Stimulated activated CD4-positive, alpha-beta T cell treated with anti-CD3 and anti-CD28 coated beads, Interleukin-1b, Interleukin-23, amount 100 ng/mL, for 1 hour (primary cell): Measurements from ENCODE around the gene SLC30A5.
"Not testable (repeated sequence)": the region's sequence is repeated elsewhere in the genome, so short reads cannot be mapped to it uniquely, and the experiment has no call there.

ENCODE experiments used
- DNase-seq, 2 donors: peaks; one replicate each; pipeline ENCODE4 v3.0.0-alpha.2; 2020; ENCODE audit warnings: low read depth in 2 of 2

Gene SLC30A5

GRCh38 chr5:69105996-69106906 is 12.4 kb downstream of the SLC30A5 start:
- DNase-seq = no peak

- DNase-seq = not testable (repeated sequence)
Observed at GRCh38 chr5:69108367-69108766, 14.6 kb downstream of the SLC30A5 start.

GRCh38 chr5:69113851-69114250 is 20.0 kb downstream of the SLC30A5 start:
- no peak for DNase-seq

GRCh38 chr5:69115526-69115925 is 21.7 kb downstream of the SLC30A5 start:
- DNase-seq = no peak

DNA sequence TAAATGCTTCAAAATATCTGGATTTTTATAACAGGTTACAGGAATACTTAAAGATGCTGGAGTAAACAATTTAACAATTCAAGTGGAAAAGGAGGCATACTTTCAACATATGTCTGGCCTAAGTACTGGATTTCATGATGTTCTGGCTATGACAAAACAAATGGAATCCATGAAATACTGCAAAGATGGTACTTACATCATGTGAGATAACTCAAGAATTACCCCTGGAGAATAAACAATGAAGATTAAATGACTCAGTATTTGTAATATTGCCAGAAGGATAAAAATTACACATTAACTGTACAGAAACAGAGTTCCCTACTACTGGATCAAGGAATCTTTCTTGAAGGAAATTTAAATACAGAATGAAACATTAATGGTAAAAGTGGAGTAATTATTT is 35.6 kb downstream of the SLC30A5 start:
- no peak for DNase-seq

DNA sequence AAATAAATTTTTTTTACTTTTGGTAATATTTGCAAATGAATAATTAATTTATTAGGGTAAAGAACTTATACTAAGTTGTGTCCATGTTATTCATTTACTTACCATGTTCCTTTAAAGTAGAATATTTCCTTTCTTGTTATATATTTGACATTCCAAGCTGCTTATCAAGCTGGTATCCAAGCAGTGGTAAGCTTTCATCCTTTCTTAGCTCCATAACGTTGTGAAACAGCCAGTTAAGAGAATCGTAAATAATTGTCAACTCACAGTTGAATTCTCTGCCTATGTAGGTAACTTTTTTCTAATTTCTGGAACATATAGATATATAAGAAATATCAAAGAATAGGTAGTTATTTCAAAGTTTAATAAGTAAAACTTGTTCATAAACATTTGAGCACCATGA is 36.4 kb downstream of the SLC30A5 start:
- DNase-seq = no peak

DNA sequence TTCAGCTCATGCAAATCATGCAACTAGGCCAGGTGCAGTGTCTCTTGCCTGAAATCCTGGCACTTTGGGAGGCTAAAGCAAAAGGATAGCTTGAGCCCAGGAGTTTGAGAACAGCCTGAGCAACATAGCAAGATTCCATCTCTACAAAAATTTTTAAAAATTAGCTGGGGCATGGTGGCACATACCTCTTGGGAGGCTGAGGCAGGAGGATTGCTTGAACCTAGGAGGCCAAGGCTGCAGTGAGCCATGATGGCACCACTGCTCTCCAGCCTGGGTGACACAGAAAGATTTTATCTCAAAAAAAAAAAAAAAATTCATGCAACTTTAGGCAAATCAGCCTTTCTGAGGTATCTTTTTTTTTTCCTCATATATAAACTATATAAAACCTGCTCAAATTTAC is 37.5 kb downstream of the SLC30A5 start:
- DNase-seq = no peak

GRCh38 chr5:69134126-69134525 is 40.3 kb downstream of the SLC30A5 start:
- DNase-seq = no peak

- DNase-seq = no peak
Observed at GRCh38 chr5:69136293-69136692, 42.5 kb downstream of the SLC30A5 start.

DNA sequence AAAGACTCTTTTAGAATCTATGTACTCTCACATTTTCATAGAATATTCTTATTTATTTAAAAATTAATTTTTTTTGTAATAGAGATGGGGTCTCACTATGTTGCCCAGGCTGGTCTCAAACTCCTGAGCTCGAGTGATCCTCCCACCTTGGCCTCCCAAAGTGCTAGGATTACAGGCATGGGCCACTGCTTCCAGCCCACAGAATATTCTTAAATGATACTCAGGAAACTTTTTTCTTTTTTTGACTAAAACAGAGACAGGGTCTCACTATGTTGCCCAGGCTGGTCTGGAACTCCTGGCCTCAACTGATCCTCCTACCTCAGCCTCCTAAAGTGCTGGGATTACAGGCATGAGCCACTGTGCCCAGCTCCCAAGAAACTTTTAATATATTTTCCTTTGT is 43.4 kb downstream of the SLC30A5 start:
- not testable (repeated sequence) for DNase-seq

GRCh38 chr5:69137807-69138206 is 44.0 kb downstream of the SLC30A5 start:
- DNase-seq = no peak

DNA sequence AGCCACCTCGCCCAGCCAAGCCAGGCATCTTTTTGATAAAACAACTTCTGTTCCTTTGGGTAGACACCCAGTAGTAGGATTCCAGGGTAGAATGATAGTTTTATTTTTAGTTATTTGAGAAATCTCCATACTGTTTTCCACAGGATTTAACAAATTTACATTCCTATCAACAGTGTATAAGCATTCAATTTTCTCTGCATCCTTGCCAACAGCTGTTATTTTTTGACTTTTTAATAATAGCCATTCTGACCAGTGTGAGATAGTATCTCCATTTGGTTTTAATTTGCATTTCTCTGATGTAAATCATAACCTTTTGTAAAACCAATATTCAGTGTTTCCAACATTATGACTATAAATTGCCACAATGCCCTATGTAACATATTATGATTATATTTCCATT is 45.0 kb downstream of the SLC30A5 start:
- no peak for DNase-seq

DNA sequence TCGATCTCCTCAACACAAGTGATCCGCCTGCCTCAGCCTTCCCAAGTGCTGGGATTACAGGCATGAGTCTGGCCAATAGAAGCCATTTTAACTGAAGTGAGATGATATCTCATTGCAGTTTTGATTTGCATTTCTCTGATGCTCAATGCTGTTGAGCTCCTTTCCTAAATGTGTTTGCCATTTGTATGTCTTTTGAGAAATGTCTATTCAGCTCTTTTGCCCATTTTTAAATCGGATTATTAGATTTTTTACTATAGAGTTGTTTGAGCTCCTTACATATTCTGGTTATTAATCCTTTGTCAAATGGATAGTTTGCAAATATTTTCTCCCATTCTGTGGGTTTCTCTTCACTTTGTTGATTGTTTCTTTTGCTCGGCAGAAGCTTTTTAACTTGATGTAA is 46.4 kb downstream of the SLC30A5 start:
- DNase-seq = not testable (repeated sequence)

DNA sequence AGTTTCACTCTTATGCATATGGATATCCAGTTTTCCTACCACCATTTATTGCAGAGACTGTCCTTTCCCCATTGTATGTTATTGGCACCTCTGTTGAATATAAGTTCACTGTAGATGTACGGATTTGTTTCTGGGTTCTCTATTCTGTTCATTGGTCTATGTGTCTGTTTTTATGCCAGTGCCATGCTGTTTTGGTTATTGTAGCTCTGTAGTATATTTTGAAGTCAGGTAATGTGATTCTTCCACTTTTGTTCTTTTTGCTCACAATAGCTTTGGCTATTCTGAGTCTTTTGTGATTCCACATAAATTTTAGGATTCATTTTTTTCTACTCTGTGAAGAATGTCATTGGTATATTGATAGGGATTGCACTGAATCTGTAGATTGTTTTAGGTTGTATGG is 47.0 kb downstream of the SLC30A5 start:
- no peak for DNase-seq

- DNase-seq = not testable (repeated sequence)
Observed at GRCh38 chr5:69148576-69148975, 54.8 kb downstream of the SLC30A5 start.

DNA sequence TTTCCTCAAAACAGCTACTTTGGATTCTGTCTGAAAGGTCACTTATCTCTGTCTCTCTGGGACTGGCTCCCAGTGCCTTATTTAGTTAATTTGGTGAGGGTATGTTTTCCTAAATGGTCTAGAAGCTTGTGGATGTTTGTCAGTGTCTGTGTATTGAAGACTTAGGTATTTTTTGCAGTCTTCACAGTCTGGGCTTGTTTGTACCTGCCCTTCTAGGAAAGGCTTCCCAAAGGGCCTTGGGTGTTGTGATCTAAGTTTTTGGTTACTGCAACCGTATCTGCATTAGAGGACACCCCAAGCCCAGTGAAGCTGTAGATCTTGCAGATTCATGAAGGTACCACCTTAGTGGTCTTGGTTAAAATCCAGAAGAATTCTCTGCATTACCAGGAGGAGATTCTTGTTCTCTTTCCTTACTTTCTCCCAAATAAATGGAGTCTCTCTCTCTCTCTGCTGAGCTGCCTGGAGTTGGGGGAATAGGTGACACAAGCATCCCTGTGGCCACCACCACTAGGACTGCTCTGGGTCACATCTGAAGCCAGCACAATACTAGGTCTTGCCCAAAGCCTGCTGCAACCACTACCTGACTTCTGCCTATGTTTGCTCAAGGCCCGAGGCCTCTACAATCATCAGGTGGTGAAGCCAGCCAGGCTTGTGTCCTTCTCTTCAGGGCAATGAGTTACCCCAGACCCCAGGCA is 55.3 kb downstream of the SLC30A5 start:
- no peak for DNase-seq

GRCh38 chr5:69149676-69150010 is 55.8 kb downstream of the SLC30A5 start:
- no peak for DNase-seq

DNA sequence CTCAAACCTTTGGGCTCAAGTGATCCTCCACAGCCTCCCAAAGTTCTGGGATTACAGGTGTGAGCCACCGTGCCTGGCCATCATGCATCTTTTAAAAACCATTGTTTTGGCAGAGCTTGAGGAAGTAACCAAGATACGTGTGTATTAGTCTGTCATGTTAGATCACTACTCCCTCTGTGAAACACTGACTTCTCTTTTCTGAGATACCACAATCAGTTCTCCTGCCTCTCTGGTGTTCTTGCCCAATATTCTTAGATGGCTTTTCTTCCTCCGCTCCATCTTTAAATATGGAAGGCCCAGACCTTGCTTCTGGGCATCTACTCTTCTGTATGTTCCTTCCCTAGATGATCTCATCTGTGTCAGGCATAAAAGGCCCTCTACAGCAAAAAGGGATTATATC is 58.9 kb downstream of the SLC30A5 start:
- DNase-seq = no peak

GRCh38 chr5:69156456-69156855 is 62.6 kb downstream of the SLC30A5 start:
- no peak for DNase-seq

- DNase-seq = no peak
Observed at GRCh38 chr5:69158039-69158438, 64.2 kb downstream of the SLC30A5 start.

- DNase-seq = no peak
Observed at GRCh38 chr5:69160651-69161050, 66.8 kb downstream of the SLC30A5 start.

- peak; percentile 86 to 93 for DNase-seq
Observed at GRCh38 chr5:69166686-69167492, 73.1 kb downstream of the SLC30A5 start, which contains the start of gene CCNB1. CCNB1 (plus strand) TSS chr5:69167150; CDS start chr5:69167263, 113 bp downstream.
